ENCODE measurements around the gene DBP. TPM values are rescaled to one million over a fixed set of nuclear protein-coding genes. Genes with fewer than 3 reads are reported as not detected.
A peak's percentile ranks its signal among the peaks of the same experiment; 100 is the strongest.

Gene DBP
- total RNA-seq, 1 experiment from 2014 or later: 9.3 TPM

GRCh38 chr19:48625891-48626327 is 11.3 kb downstream of the DBP start:
- H3K27me3 ChIP-seq: no peaks in the 10 kb centered on the region
- no peaks in the 10 kb centered on the region for H3K9me3 ChIP-seq
- no peak overlapping the region for H3K4me3 ChIP-seq
- no peak for DNase-seq
- H3K36me3 ChIP-seq: peaks cover 47% of the 10 kb centered on the region

GRCh38 chr19:48624791-48625723 is 12.1 kb downstream of the DBP start:
- DNase-seq: no peak
- no peaks in the 10 kb centered on the region for H3K27me3 ChIP-seq
- no peaks in the 10 kb centered on the region for H3K9me3 ChIP-seq
- no peak overlapping the region for H3K4me3 ChIP-seq
- peaks cover 40% of the 10 kb centered on the region for H3K36me3 ChIP-seq

DNA sequence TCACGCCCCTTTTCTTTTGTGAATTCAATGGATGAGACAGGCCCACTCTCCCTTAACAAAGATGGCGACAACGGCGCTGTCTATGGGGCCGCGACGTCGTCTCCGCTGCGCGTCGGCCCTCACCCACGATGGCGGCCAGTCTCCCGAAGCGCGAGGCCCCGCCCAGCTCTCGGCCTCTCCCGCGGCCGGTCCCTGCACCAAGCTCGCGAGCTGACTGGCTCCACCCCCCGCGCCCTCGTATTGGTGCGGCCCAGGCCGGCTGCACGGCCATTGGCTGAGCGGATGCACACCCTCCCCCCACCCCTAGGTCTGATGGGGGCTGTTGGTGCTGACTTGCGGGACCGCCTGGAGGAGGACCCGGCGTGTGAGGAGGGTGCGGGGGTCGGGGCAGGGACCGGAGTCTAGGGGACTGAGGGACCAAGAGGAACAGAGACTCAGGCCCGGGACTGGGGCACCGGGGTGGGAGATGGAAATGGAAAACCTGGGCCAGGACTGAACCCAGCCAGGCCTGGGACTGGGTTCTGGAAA is 13.0 kb downstream of the DBP start:
- Histone ChIP-seq H3K36me3 (peaks cover 31% of the 10 kb centered on the region), H3K4me3 (no peak overlapping the region), H3K9me3 (no peaks in the 10 kb centered on the region), H3K27me3 (no peaks in the 10 kb centered on the region)
- no peak for DNase-seq

GRCh38 chr19:48623556-48624066 is 13.6 kb downstream of the DBP start:
- no peaks in the 10 kb centered on the region for H3K9me3 ChIP-seq
- no peak for DNase-seq
- peaks cover 33% of the 10 kb centered on the region for H3K36me3 ChIP-seq
- H3K27me3 ChIP-seq: no peaks in the 10 kb centered on the region
- no peak overlapping the region for H3K4me3 ChIP-seq

- Histone ChIP-seq H3K9me3 (no peaks in the 10 kb centered on the region), H3K27me3 (no peaks in the 10 kb centered on the region), H3K36me3 (peaks cover 58% of the 10 kb centered on the region), H3K4me3 (peak overlapping the region; percentile 87)
- no peak for DNase-seq
Measured at GRCh38 chr19:48619692-48620585, 17.2 kb downstream of the DBP start.

DNA sequence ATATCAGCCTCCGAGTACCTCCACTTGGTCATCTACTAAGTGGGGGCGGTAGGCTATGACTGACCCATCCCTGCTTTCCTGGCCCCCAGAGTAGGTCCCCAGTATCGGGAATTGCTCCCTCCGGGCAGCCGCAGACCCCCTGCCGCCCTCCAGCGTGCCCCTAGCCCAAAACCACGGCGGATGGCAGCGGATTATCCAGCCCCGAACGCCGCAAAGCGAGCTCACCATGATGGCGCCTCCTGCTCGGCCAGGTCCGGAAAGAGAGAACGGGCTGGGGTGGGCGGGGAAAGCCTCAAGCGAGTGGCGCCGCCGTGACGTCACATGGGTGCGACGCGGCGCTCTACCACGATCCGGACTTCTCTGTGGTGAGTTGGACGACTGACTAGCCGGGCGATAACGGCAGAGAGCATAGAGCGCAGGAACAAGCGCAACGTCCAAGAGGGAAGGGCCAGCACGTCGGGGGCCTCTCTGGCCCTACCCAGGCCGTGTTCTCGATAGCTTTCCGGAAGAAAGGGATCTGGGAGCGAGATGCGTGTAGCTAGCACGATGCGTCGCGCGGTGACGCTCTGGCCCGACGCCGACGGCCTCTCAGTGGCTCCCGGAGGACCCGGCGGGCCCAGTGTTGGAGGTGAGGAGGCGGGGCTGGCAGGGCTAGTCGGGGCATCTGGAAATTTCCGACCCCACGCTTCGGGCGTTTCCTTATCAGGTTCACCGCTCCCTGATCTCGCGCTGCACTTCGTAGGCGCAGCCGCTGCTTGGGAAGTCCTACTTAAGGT is 18.1 kb downstream of the DBP start, which contains the start of the genes RPL18 and SPHK2:
Gene RPL18, minus strand, starts transcription at position 263 of the 776 bp plus-strand sequence. Its CDS starts 35 bp downstream, at position 228.
Gene SPHK2, plus strand, starts transcription at position 591 of the 776 bp plus-strand sequence. CDS start 1,009 bp downstream, outside the sequence.
- no peaks in the 10 kb centered on the region for H3K9me3 ChIP-seq
- no peaks in the 10 kb centered on the region for H3K27me3 ChIP-seq
- H3K36me3 ChIP-seq: peaks cover 66% of the 10 kb centered on the region
- DNase-seq: peak; percentile 100
- peak within 1 kb of the TSS; percentile 87 for H3K4me3 ChIP-seq

GRCh38 chr19:48618278-48618915 is 18.8 kb downstream of the DBP start:
- Histone ChIP-seq H3K9me3 (no peaks in the 10 kb centered on the region), H3K27me3 (no peaks in the 10 kb centered on the region), H3K36me3 (peaks cover 61% of the 10 kb centered on the region), H3K4me3 (peak overlapping the region; percentile 87)
- DNase-seq: no peak

DNA sequence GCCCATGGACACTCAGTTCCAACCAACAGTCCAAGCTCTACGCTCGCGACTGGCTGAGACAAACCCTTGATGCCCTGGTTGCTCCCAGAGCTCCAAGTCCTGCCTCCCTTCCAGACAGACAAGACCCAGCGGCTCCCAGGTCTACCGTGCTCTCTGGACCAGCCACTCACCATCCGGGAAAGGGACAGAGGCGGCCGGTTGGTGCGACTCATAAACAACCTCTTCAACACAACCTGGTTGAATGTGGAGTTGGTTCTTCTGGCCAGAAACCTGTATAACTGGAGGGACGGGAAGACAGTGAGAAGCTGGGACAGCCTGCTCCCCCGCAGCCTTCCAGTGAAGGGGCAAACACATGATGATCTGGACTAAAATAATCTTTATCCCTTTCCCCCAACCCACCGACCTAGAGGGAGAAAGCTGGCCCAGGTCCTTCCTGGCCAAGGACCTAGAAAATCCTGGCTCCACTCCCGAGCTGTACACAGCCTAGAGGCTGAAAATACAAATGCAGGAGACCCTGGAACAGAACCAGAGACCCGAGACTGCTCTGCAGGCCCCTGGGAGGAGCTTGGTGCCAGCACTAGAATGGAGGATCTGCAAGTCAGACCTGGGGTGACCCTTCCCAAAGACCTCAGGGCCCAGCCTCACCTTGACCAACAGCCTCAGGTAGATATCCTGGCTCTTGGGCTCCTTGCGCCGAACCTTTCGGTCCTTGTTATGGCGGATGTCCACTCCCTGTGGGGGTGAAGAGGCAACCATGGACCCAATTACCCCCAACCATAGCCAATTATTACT is 19.8 kb downstream of the DBP start:
- Histone ChIP-seq H3K9me3 (no peaks in the 10 kb centered on the region), H3K27me3 (no peaks in the 10 kb centered on the region), H3K4me3 (peak overlapping the region; percentile 87), H3K36me3 (peaks cover 58% of the 10 kb centered on the region)
- DNase-seq: peak; percentile 43

- Histone ChIP-seq H3K36me3 (peaks cover 54% of the 10 kb centered on the region), H3K27me3 (no peaks in the 10 kb centered on the region), H3K9me3 (no peaks in the 10 kb centered on the region), H3K4me3 (peak overlapping the region; percentile 87; the same call in 1 of the 2 replicates)
- no peak for DNase-seq
Measured at GRCh38 chr19:48616491-48617056, 20.6 kb downstream of the DBP start.

- Histone ChIP-seq H3K4me3 (no peak overlapping the region), H3K9me3 (no peaks in the 10 kb centered on the region), H3K36me3 (peaks cover 48% of the 10 kb centered on the region), H3K27me3 (no peaks in the 10 kb centered on the region)
- DNase-seq: no peak
Measured at GRCh38 chr19:48616041-48616436, 21.1 kb downstream of the DBP start.

GRCh38 chr19:48615231-48616040 is 21.7 kb downstream of the DBP start:
- Histone ChIP-seq H3K27me3 (no peaks in the 10 kb centered on the region), H3K4me3 (no peak overlapping the region), H3K36me3 (peaks cover 47% of the 10 kb centered on the region), H3K9me3 (no peaks in the 10 kb centered on the region)
- DNase-seq: no peak

DNA sequence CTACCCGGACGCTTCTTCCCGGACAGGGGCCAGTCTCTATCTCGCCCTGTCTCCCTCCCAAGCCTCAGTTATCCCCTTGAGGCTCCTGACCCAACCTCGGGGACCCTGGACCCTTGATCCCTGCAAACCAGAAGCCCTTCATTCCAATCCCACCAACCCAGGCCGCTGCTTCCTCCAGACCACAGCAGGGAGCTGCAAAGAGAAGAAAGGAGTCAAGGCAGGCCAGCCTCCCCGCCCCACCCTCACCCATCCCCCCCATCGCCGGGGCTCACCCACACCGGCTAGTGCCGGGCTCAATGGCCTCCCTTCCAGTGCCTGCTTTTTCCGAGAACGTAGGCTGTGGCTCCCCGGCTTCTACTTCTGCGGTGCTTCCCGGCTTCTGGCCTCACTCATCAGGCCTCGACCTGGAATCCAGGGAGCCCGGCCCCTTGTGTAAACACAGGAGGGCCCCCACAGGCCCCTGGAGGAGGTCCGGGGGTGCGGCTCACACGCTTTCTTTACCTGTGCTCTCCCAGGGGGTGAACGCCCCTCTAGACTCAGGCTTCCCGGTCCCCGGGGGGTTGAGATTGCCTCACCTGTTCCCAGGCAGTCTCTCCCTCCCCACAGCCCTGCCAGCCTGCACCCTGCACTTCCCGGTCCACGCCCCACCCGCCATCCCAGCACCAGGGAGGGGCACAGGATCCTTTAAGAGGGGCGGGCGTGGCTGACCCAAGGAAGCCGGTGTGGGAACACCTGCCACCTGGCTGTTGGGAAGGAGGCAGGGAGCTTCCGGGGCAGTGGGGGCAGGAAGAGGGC is 22.5 kb downstream of the DBP start, which contains the start of gene FAM83E:
Gene FAM83E, minus strand, starts transcription at position 641 of the 795 bp plus-strand sequence. CDS start 1,704 bp downstream, outside the sequence.
- no peak within 1 kb of the TSS for H3K4me3 ChIP-seq
- no peaks in the 10 kb centered on the region for H3K9me3 ChIP-seq
- H3K36me3 ChIP-seq: peaks cover 47% of the 10 kb centered on the region
- H3K27me3 ChIP-seq: no peaks in the 10 kb centered on the region
- no peak for DNase-seq

DNA sequence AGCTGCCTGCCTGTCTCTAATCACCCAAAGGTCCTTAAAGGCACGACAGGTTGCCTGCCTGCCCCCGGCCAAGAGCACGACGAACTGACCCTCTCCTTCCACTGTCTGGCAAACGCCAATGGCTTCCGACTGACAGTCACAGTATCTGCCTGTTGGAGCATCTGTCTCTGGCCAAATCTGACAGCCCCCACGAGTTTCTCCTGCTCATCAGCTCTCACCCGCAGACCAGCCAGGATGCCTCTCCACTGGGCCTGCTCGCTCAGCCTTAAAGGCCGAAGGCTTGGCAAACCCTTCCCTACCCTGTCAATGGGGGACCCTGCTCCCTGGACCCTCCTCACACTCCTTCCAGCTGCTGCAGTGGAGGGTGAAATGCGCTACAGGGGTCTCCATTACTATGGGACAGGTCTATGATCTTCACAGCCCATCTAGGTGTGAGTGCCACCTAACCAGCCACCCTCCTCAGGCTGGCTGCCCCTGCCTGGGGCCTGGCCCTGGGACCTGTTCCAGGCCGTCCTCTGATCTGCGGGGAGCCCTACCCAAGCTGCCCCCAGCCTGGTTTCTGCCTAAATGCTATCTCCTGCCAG is 23.2 kb downstream of the DBP start:
- no peaks in the 10 kb centered on the region for H3K9me3 ChIP-seq
- no peak for DNase-seq
- no peaks in the 10 kb centered on the region for H3K27me3 ChIP-seq
- peaks cover 47% of the 10 kb centered on the region for H3K36me3 ChIP-seq
- no peak overlapping the region for H3K4me3 ChIP-seq

All from MG63 (cell line).